ENCODE data around the gene TEKT2. TPM values are rescaled to one million over a fixed set of nuclear protein-coding genes. Genes with fewer than 3 reads are reported as not detected.

TEKT2 gene
- total and polyA plus RNA-seq, 2 donors (not counting 1 experiment from before 2014, with no cell fraction given), result 0.09 to 0.50 TPM

DNA sequence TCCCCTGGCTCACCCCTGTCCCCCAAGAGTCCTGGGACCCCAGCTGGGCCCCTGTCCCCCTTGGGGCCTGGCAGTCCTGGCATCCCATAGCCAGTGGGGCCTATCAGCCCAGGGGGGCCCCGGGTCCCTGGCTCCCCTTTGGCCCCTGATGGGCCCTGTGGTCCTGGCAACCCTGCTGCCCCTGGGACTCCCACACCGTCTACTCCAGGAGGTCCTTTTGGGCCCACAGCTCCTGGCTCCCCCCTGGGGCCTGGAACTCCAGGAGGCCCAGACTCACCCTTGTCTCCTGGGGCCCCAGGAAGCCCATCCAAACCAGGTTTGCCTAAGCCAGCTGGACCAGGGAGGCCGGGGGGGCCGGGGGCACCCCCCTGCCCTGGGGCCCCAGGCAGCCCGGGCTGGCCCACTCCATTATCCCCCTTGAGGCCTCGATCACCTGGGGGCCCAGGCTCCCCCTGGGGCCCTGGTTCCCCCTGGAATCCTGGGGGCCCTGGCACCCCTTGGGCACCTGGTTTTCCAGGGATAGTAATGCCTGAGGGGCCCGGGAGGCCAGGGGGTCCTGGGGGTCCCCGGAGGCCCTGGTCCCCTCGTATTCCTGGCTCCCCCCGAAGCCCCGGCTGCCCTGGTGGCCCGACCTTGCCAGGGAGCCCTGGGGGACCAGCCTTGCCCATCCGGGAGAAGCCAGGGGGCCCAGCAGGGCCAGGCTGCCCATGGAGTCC, 14.9 kb downstream of the TEKT2 start:
- Histone ChIP-seq H3K27ac (ENCODE audit: insufficient read depth, low read length) (no peak overlapping the region), H3K36me3 (ENCODE audit: control insufficient read depth, insufficient read depth, low read length) (peaks cover 12% of the 10 kb centered on the region), H3K27me3 (ENCODE audit: control insufficient read depth, insufficient read depth, low read length) (no peaks in the 10 kb centered on the region), H2AFZ (ENCODE audit: low read length) (no peak overlapping the region), H3K4me3 (replicated peaks in 1 of 4; ENCODE audit: control extremely low read depth in 1 of 4, insufficient read depth in 1 of 4, low read depth in 3 of 4, low read length in 4 of 4) (no peak overlapping the region), H4K20me1 (ENCODE audit: control insufficient read depth, extremely low read depth, insufficient read depth, low read length) (no peaks in the 10 kb centered on the region), H3K79me2 (ENCODE audit: control insufficient read depth, insufficient read depth, low read length) (no peaks in the 10 kb centered on the region), H3K9ac (ENCODE audit: insufficient read depth, low read length) (no peak overlapping the region), H3K9me3 (ENCODE audit: control insufficient read depth, insufficient read depth, low read depth, low read length) (no peaks in the 10 kb centered on the region), H3K4me1 (ENCODE audit: control insufficient read depth, extremely low read depth, insufficient read depth, low read length) (peaks cover 4% of the 10 kb centered on the region), H3K4me2 (ENCODE audit: extremely low read depth, insufficient read depth, low read length) (no peak overlapping the region)
- TF ChIP-seq, protein P1, sequence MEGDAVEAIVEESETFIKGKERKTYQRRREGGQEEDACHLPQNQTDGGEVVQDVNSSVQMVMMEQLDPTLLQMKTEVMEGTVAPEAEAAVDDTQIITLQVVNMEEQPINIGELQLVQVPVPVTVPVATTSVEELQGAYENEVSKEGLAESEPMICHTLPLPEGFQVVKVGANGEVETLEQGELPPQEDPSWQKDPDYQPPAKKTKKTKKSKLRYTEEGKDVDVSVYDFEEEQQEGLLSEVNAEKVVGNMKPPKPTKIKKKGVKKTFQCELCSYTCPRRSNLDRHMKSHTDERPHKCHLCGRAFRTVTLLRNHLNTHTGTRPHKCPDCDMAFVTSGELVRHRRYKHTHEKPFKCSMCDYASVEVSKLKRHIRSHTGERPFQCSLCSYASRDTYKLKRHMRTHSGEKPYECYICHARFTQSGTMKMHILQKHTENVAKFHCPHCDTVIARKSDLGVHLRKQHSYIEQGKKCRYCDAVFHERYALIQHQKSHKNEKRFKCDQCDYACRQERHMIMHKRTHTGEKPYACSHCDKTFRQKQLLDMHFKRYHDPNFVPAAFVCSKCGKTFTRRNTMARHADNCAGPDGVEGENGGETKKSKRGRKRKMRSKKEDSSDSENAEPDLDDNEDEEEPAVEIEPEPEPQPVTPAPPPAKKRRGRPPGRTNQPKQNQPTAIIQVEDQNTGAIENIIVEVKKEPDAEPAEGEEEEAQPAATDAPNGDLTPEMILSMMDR (conservative IDR thresholded peaks at IDR 0.05 in 1 of 2, IDR thresholded peaks at IDR 0.05 in 1 of 2; ENCODE audit: low read depth in 1 of 2, low read length in 2 of 2), result no peak
- TF ChIP-seq EZH2 (IDR thresholded peaks at IDR 0.05; ENCODE audit: low read length, missing control alignments), result no peak
- no peak for DNase-seq (ENCODE audit: low read depth in 2 of 2)

- H3K79me2 ChIP-seq (ENCODE audit: control insufficient read depth, insufficient read depth, low read length), result no peaks in the 10 kb centered on the region
- H3K36me3 ChIP-seq (ENCODE audit: control insufficient read depth, insufficient read depth, low read length), result peaks cover 7% of the 10 kb centered on the region
- peak; percentile 63 to 70 for DNase-seq (ENCODE audit: low read depth in 2 of 2)
- H2AFZ ChIP-seq (ENCODE audit: low read length), result no peak overlapping the region
- no peak overlapping the region for H3K4me2 ChIP-seq (ENCODE audit: extremely low read depth, insufficient read depth, low read length)
- peaks cover 2% of the 10 kb centered on the region for H3K4me1 ChIP-seq (ENCODE audit: control insufficient read depth, extremely low read depth, insufficient read depth, low read length)
- no peak overlapping the region for H3K4me3 ChIP-seq (replicated peaks in 1 of 4; ENCODE audit: control extremely low read depth in 1 of 4, insufficient read depth in 1 of 4, low read depth in 3 of 4, low read length in 4 of 4)
- H3K9ac ChIP-seq (ENCODE audit: insufficient read depth, low read length), result no peak overlapping the region
- no peak overlapping the region for H3K27ac ChIP-seq (ENCODE audit: insufficient read depth, low read length)
- no peaks in the 10 kb centered on the region for H3K9me3 ChIP-seq (ENCODE audit: control insufficient read depth, insufficient read depth, low read depth, low read length)
- no peaks in the 10 kb centered on the region for H4K20me1 ChIP-seq (ENCODE audit: control insufficient read depth, extremely low read depth, insufficient read depth, low read length)
- no peaks in the 10 kb centered on the region for H3K27me3 ChIP-seq (ENCODE audit: control insufficient read depth, insufficient read depth, low read length)
- TF ChIP-seq, protein P1 (conservative IDR thresholded peaks at IDR 0.05 in 1 of 2, IDR thresholded peaks at IDR 0.05 in 1 of 2; ENCODE audit: low read depth in 1 of 2, low read length in 2 of 2), result peak; percentile 80 to 84
- TF ChIP-seq EZH2 (IDR thresholded peaks at IDR 0.05; ENCODE audit: low read length, missing control alignments), result no peak
These were observed 15.9 kb downstream of the TEKT2 start for GRCh38 chr1:36099681-36100341.

DNA sequence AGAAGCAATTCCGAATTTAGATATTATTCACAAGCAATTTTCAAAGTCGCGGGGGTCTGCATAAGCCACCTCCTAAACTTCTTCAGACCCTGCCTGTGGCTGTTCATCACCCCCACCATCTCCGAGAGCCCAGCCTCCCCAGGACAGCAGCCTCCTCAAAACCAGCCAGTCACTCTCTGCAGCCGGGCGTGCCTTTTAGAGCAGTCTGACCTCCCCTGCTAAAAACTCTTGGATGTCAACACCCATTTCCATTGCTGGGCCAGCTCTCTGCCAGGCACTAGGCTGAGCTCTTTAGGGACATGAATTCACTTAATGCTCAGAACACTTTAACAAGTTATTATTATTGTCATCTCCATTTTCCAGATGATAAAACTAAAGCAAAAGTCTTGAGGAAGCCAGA, 16.5 kb downstream of the TEKT2 start:
- TF ChIP-seq, protein P1 (conservative IDR thresholded peaks at IDR 0.05 in 1 of 2, IDR thresholded peaks at IDR 0.05 in 1 of 2; ENCODE audit: low read depth in 1 of 2, low read length in 2 of 2), result no peak
- no peak for TF ChIP-seq EZH2 (IDR thresholded peaks at IDR 0.05; ENCODE audit: low read length, missing control alignments)
- DNase-seq (ENCODE audit: low read depth in 2 of 2), result no peak
- no peaks in the 10 kb centered on the region for H3K27me3 ChIP-seq (ENCODE audit: control insufficient read depth, insufficient read depth, low read length)
- H3K9me3 ChIP-seq (ENCODE audit: control insufficient read depth, insufficient read depth, low read depth, low read length), result no peaks in the 10 kb centered on the region
- H3K79me2 ChIP-seq (ENCODE audit: control insufficient read depth, insufficient read depth, low read length), result no peaks in the 10 kb centered on the region
- no peaks in the 10 kb centered on the region for H4K20me1 ChIP-seq (ENCODE audit: control insufficient read depth, extremely low read depth, insufficient read depth, low read length)
- H3K4me1 ChIP-seq (ENCODE audit: control insufficient read depth, extremely low read depth, insufficient read depth, low read length), result peaks cover 2% of the 10 kb centered on the region
- no peak overlapping the region for H3K27ac ChIP-seq (ENCODE audit: insufficient read depth, low read length)
- no peak overlapping the region for H2AFZ ChIP-seq (ENCODE audit: low read length)
- peaks cover 5% of the 10 kb centered on the region for H3K36me3 ChIP-seq (ENCODE audit: control insufficient read depth, insufficient read depth, low read length)
- H3K4me2 ChIP-seq (ENCODE audit: extremely low read depth, insufficient read depth, low read length), result no peak overlapping the region
- no peak overlapping the region for H3K4me3 ChIP-seq (replicated peaks in 1 of 4; ENCODE audit: control extremely low read depth in 1 of 4, insufficient read depth in 1 of 4, low read depth in 3 of 4, low read length in 4 of 4)
- H3K9ac ChIP-seq (ENCODE audit: insufficient read depth, low read length), result no peak overlapping the region

All from fibroblast of lung (primary cell).